ENCODE data around the gene CARS2.

Gene CARS2

GRCh38 chr13:110714797-110715394 lies 9.0 kb upstream of the CARS2 start (continued):
- TF ChIP-seq ZNF324 (tag by site-specific recombination; IDR thresholded peaks at IDR 0.05) (peak; percentile 83), ZXDB (tag by site-specific recombination; IDR thresholded peaks at IDR 0.05) (peak; percentile 95), ZBTB8A (tag by site-specific recombination; IDR thresholded peaks at IDR 0.05) (peak; percentile 68), ZNF18 (tag by site-specific recombination; IDR thresholded peaks at IDR 0.05) (0 out of 2 replicates have a peak, but pooled peaks have one; percentile 25), ZNF311 (tag by site-specific recombination; IDR thresholded peaks at IDR 0.05; ENCODE audit: borderline replicate concordance) (no peak), ZFHX2 (tag by site-specific recombination; conservative IDR thresholded peaks at IDR 0.05) (peak; percentile 77), ZNF518A (tag by site-specific recombination; conservative IDR thresholded peaks at IDR 0.05; ENCODE audit: low read depth) (0 out of 2 replicates have a peak, but pooled peaks have one; percentile 8), PRDM2 (tag by site-specific recombination; IDR thresholded peaks at IDR 0.05; ENCODE audit: borderline replicate concordance) (no peak), HIC1 (tag by site-specific recombination; IDR thresholded peaks at IDR 0.05) (peak; percentile 63; the same call in 1 of the 2 replicates), ZSCAN16 (tag by site-specific recombination; IDR thresholded peaks at IDR 0.05) (no peak), ZNF404 (tag by site-specific recombination; IDR thresholded peaks at IDR 0.05) (no peak), ZNF792 (tag by site-specific recombination; IDR thresholded peaks at IDR 0.05) (no peak), ZNF350 (tag by site-specific recombination; IDR thresholded peaks at IDR 0.05) (no peak), REST (tag by site-specific recombination; IDR thresholded peaks at IDR 0.05) (peak; percentile 59), KLF9 (tag by site-specific recombination; IDR thresholded peaks at IDR 0.05; ENCODE audit: low read depth) (peak; percentile 82), ZBTB7A (tag by site-specific recombination; IDR thresholded peaks at IDR 0.05; ENCODE audit: low read depth) (peak; percentile 95), BCL11B (tag by site-specific recombination; IDR thresholded peaks at IDR 0.05; ENCODE audit: low read depth) (peak; percentile 91), ZNF626 (tag by site-specific recombination; IDR thresholded peaks at IDR 0.05) (no peak), SP3 (tag by site-specific recombination; IDR thresholded peaks at IDR 0.05) (peak; percentile 31; the same call in 1 of the 2 replicates)

Measured in HEK293 (cell line).